Measurements from ENCODE around the gene TPM4.

The TPM4 gene

GRCh38 chr19:16042533-16043085 is 33.7 kb upstream of the TPM4 start:
- no peak for DNase-seq

- no peak for DNase-seq
These were observed 33.0 kb upstream of the TPM4 start for GRCh38 chr19:16043156-16043757.

- DNase-seq = no peak
These were observed 31.5 kb upstream of the TPM4 start for GRCh38 chr19:16044746-16045145.

- DNase-seq = no peak
These were observed 31.1 kb upstream of the TPM4 start for GRCh38 chr19:16045171-16045570.

GRCh38 chr19:16045893-16046292 is 30.4 kb upstream of the TPM4 start:
- DNase-seq = no peak

- no peak for DNase-seq
These were observed 27.7 kb upstream of the TPM4 start for GRCh38 chr19:16048583-16048982.

- no peak for DNase-seq
These were observed 24.9 kb upstream of the TPM4 start for GRCh38 chr19:16051254-16052025.

- no peak for DNase-seq
These were observed 23.9 kb upstream of the TPM4 start for GRCh38 chr19:16052353-16052752.

GRCh38 chr19:16057062-16057461 is 19.2 kb upstream of the TPM4 start:
- no peak for DNase-seq

GRCh38 chr19:16060294-16060693 is 16.0 kb upstream of the TPM4 start:
- no peak for DNase-seq

- no peak for DNase-seq
These were observed 14.4 kb upstream of the TPM4 start for GRCh38 chr19:16061943-16062342.

- DNase-seq = no peak
These were observed 13.5 kb upstream of the TPM4 start for GRCh38 chr19:16062789-16063188.

- DNase-seq = no peak
These were observed 11.9 kb upstream of the TPM4 start for GRCh38 chr19:16064209-16064889.

GRCh38 chr19:16066611-16067104 is 9.6 kb upstream of the TPM4 start:
- no peak for DNase-seq

GRCh38 chr19:16067205-16067938 is 8.9 kb upstream of the TPM4 start:
- DNase-seq = no peak

- no peak for DNase-seq
These were observed 7.5 kb upstream of the TPM4 start for GRCh38 chr19:16068696-16069259.

- no peak for DNase-seq
These were observed 6.4 kb upstream of the TPM4 start for GRCh38 chr19:16069813-16070365.

GRCh38 chr19:16070366-16070990 is 5.8 kb upstream of the TPM4 start:
- DNase-seq = no peak

GRCh38 chr19:16071072-16071691 is 5.1 kb upstream of the TPM4 start:
- no peak for DNase-seq

- no peak for DNase-seq
These were observed 2.8 kb upstream of the TPM4 start for GRCh38 chr19:16073481-16073880.

GRCh38 chr19:16073988-16074387 is 2.3 kb upstream of the TPM4 start:
- DNase-seq = no peak

Measured in NCI-H1417 treated with DMSO at 0.1 percent for 48 hours (cell line).